B cell (primary cell): ENCODE data around the gene TRPV6. TPM values are rescaled to one million over a fixed set of nuclear protein-coding genes. Genes with fewer than 3 reads are reported as not detected.

Experiments
- ATAC-seq: fragments of 200-7000 bp; cut with Tn5 transposase; one replicate; pipeline ENCODE4 v1.10.0; 2021; ENCODE audit warnings: low read depth, mild to moderate bottlenecking, moderate number of reproducible peaks, moderate library complexity
- CTCF ChIA-PET: fragments of 350-600 bp; sonication (Branson Sonifier 250); formaldehyde crosslinking; loops from one replicate; lab custom pipeline; 2021; ENCODE audit warnings: antibody characterized with exemption, inconsistent platforms; lab: Charles Lee
- POLR2A ChIA-PET: fragments of 350-600 bp; sonication (Branson Sonifier 250); formaldehyde crosslinking; loops from one replicate; lab custom pipeline; 2021; ENCODE audit warnings: antibody characterized with exemption; lab: Charles Lee
- DNase-seq: peaks from one replicate; pipeline ENCODE4 v3.0.0; 2013
- H2AFZ ChIP-seq: 2 replicates; pipeline ENCODE4 v1.6.1; 2012; ENCODE audit warnings: mild to moderate bottlenecking, low read depth, low read length; ENCODE audit not compliant: insufficient read depth, poor library complexity, severe bottlenecking
- H3K27ac ChIP-seq, 2 donors: 1 replicate in 1 of 2; 2 replicates in 1 of 2; pipeline ENCODE4 v1.5.1; 2012 to 2013; ENCODE audit warnings: low read length in 2 of 2, mild to moderate bottlenecking in 2 of 2, moderate library complexity in 1 of 2
- H3K27me3 ChIP-seq, 4 experiments: fragments of 200-600 bp in 1 of 4; sonication (generic) in 1 of 4; replicated peaks in 1 of 4; 1 replicate in 2 of 4; 2 replicates in 2 of 4; pipeline versions ENCODE4 v1.6.1 to v1.7.0; 2013 to 2016; ENCODE audit warnings: low read length in 3 of 4, mild to moderate bottlenecking in 2 of 4, mixed read lengths in 1 of 4, moderate library complexity in 1 of 4; ENCODE audit not compliant: insufficient read depth in 4 of 4, control insufficient read depth in 3 of 4; ENCODE audit errors: control extremely low read depth in 1 of 4
- H3K36me3 ChIP-seq, 2 experiments: replicated peaks in 1 of 2; 1 replicate in 1 of 2; 2 replicates in 1 of 2; pipeline versions ENCODE4 v1.6.1 to v1.7.1; 2013; ENCODE audit warnings: low read length in 1 of 2; ENCODE audit not compliant: insufficient read depth in 2 of 2, control insufficient read depth in 1 of 2; ENCODE audit errors: control extremely low read depth in 1 of 2, extremely low read depth in 1 of 2
- H3K4me1 ChIP-seq, 2 donors: fragments of 200-600 bp in 1 of 2; sonication (generic) in 1 of 2; 1 replicate in 1 of 2; 2 replicates in 1 of 2; pipeline versions ENCODE4 v1.5.1 to v1.6.1; 2013 to 2017; ENCODE audit warnings: low read length in 2 of 2; ENCODE audit not compliant: control insufficient read depth in 2 of 2, insufficient read depth in 2 of 2
- H3K4me2 ChIP-seq: replicated peaks from 2 replicates; pipeline ENCODE3; 2012; ENCODE audit warnings: mild to moderate bottlenecking, low read depth, low read length; ENCODE audit not compliant: poor library complexity, severe bottlenecking
- H3K4me3 ChIP-seq, 5 experiments: fragments of 200-600 bp in 1 of 5; sonication (generic) in 1 of 5; 1 replicate in 3 of 5; 2 replicates in 2 of 5; pipeline versions ENCODE4 v1.5.1 to v1.7.0; 2011 to 2016; ENCODE audit warnings: low read length in 4 of 5, mild to moderate bottlenecking in 4 of 5, low read depth in 2 of 5, control low read depth in 1 of 5, moderate library complexity in 1 of 5; ENCODE audit not compliant: insufficient read depth in 1 of 5; ENCODE audit errors: control extremely low read depth in 1 of 5, extremely low read depth in 1 of 5
- H3K79me2 ChIP-seq: fragments of 200-600 bp; sonication (generic); one replicate; pipeline ENCODE4 v1.6.0; 2016; ENCODE audit warnings: low read length; ENCODE audit not compliant: control insufficient read depth, insufficient read depth
- H3K9ac ChIP-seq: fragments of 200-600 bp; sonication (generic); 2 replicates; pipeline ENCODE4 v1.6.1; 2017; ENCODE audit warnings: mild to moderate bottlenecking, low read length, moderate library complexity
- H3K9me3 ChIP-seq, 3 donors: one replicate each; pipeline versions ENCODE4 v1.6.1 to v1.7.1; 2013; ENCODE audit warnings: low read length in 2 of 3; ENCODE audit not compliant: control insufficient read depth in 2 of 3, insufficient read depth in 1 of 3; ENCODE audit errors: control extremely low read depth in 1 of 3
- H4K20me1 ChIP-seq: 2 replicates; pipeline ENCODE4 v1.6.0; 2012; ENCODE audit warnings: mild to moderate bottlenecking, low read length; ENCODE audit not compliant: insufficient read depth, control insufficient read depth, poor library complexity, severe bottlenecking
- H3K27ac Mint-ChIP-seq: one replicate; pipeline ENCODE4 v1.8.0; 2021; ENCODE audit warnings: mixed read lengths
- H3K27me3 Mint-ChIP-seq: one replicate; pipeline ENCODE4 v1.8.0; 2021; ENCODE audit warnings: mixed read lengths
- H3K4me1 Mint-ChIP-seq: one replicate; pipeline ENCODE4 v1.8.0; 2021; ENCODE audit warnings: mixed read lengths
- H3K4me3 Mint-ChIP-seq: one replicate; pipeline ENCODE4 v1.8.0; 2021; ENCODE audit warnings: mixed read lengths
- H3K9me3 Mint-ChIP-seq: one replicate; pipeline ENCODE4 v1.8.0; 2022; ENCODE audit warnings: mixed read lengths; ENCODE audit not compliant: insufficient read depth
- EZH2 ChIP-seq: IDR thresholded peaks from 2 replicates; pipeline ENCODE4 v1.6.1; 2012; ENCODE audit warnings: borderline replicate concordance, low read depth, mild to moderate bottlenecking, moderate library complexity, low read length; ENCODE audit not compliant: insufficient read depth, poor library complexity, severe bottlenecking
- WGBS: methylation state at CpG from one replicate; pipeline ENCODE4 v1.1.5; 2013; ENCODE audit warnings: missing lambda C conversion rate; ENCODE audit not compliant: insufficient coverage; 5-methylcytosine and 5-hydroxymethylcytosine counted together
- intact Hi-C: fragments of 100-400 bp; cut with micrococcal nuclease; formaldehyde crosslinking; loops from one replicate; pipeline ENCODE4 v1.10.0; 2022
- polyA plus RNA-seq: library from polyadenylated mRNA; depleted of rRNA; stranded (reverse); fragments of >200 nt; gene quantifications from 2 replicates; pipeline ENCODE4 v1.2.3, GENCODE V29; 2012
- total RNA-seq, 2 donors: library from RNA; stranded (reverse); fragments of 120-200 nt in 1 of 2; gene quantifications; 1 replicate in 1 of 2; 2 replicates in 1 of 2; pipeline versions ENCODE4 v1.2.3 to v1.2.4, GENCODE V29; 2013 to 2022
- TF ChIP-seq, protein P1 (sequence below): fragments of 200-600 bp; IDR thresholded peaks from one replicate; pipeline ENCODE4 v1.8.0; 2022; ENCODE audit warnings: antibody characterized with exemption, mild to moderate bottlenecking

TRPV6 gene
- total and polyA plus RNA-seq, 2 donors (not counting 1 experiment from before 2014, with no cell fraction given): not detected

DNA sequence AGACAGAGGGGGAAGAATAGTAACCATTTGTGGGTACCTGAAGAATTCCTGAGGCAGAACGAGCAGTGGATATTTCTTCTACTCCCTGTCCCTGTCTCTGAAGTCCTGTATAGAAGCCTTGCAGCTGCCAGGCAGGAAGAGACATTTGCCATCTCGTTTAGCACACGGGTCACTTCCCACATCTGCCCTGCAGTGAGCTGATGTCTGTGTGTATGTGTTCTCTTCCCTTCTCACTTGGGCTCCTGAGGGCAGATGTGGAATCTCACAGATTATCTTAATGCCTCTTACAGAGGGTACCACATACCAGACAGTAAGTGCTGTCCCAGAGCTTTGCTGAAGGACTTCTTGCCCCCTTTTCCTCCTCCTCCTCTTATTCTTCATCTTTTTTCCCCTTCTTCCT is 14.1 kb upstream of the TRPV6 start:
- no peak overlapping the region for H3K4me2 ChIP-seq
- TF ChIP-seq, protein P1, sequence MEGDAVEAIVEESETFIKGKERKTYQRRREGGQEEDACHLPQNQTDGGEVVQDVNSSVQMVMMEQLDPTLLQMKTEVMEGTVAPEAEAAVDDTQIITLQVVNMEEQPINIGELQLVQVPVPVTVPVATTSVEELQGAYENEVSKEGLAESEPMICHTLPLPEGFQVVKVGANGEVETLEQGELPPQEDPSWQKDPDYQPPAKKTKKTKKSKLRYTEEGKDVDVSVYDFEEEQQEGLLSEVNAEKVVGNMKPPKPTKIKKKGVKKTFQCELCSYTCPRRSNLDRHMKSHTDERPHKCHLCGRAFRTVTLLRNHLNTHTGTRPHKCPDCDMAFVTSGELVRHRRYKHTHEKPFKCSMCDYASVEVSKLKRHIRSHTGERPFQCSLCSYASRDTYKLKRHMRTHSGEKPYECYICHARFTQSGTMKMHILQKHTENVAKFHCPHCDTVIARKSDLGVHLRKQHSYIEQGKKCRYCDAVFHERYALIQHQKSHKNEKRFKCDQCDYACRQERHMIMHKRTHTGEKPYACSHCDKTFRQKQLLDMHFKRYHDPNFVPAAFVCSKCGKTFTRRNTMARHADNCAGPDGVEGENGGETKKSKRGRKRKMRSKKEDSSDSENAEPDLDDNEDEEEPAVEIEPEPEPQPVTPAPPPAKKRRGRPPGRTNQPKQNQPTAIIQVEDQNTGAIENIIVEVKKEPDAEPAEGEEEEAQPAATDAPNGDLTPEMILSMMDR: no peak
- no peak for TF ChIP-seq EZH2
- peaks cover 38% of the 10 kb centered on the region for H3K27me3 Mint-ChIP-seq
- 50% methylated on average over 1 of the region's 3 CpGs for WGBS
- peaks cover 0 to 6% (median 2%) of the 10 kb centered on the region in 4 experiments for H3K27me3 ChIP-seq
- H3K27ac ChIP-seq: no peak overlapping the region
- no peak overlapping the region for H3K9ac ChIP-seq
- H3K4me1 ChIP-seq: no peaks in the 10 kb centered on the region
- no peaks in the 10 kb centered on the region for H4K20me1 ChIP-seq
- no peaks in the 10 kb centered on the region for H3K36me3 ChIP-seq
- ChIA-PET POLR2A (no interaction called here), CTCF (interaction anchor here (1.0 to 2.4 kb wide), 3 partner anchors 11 to 109 kb away, joined by 3 to 7 read pairs (median 3); no protein-coding TSS in a partner anchor)
- H3K9me3 ChIP-seq: peaks cover 0 to 5% (median 0%) of the 10 kb centered on the region in 3 donors
- H3K4me1 Mint-ChIP-seq: no peaks in the 10 kb centered on the region
- H3K4me3 Mint-ChIP-seq: no peak overlapping the region
- no peaks in the 10 kb centered on the region for H3K79me2 ChIP-seq
- no peak overlapping the region for H3K4me3 ChIP-seq
- no peak overlapping the region for H3K27ac Mint-ChIP-seq
- DNase-seq: no peak
- no peak for ATAC-seq
- intact Hi-C loops: no loop called here
- H2AFZ ChIP-seq: no peak overlapping the region
- H3K9me3 Mint-ChIP-seq: no peaks in the 10 kb centered on the region

DNA sequence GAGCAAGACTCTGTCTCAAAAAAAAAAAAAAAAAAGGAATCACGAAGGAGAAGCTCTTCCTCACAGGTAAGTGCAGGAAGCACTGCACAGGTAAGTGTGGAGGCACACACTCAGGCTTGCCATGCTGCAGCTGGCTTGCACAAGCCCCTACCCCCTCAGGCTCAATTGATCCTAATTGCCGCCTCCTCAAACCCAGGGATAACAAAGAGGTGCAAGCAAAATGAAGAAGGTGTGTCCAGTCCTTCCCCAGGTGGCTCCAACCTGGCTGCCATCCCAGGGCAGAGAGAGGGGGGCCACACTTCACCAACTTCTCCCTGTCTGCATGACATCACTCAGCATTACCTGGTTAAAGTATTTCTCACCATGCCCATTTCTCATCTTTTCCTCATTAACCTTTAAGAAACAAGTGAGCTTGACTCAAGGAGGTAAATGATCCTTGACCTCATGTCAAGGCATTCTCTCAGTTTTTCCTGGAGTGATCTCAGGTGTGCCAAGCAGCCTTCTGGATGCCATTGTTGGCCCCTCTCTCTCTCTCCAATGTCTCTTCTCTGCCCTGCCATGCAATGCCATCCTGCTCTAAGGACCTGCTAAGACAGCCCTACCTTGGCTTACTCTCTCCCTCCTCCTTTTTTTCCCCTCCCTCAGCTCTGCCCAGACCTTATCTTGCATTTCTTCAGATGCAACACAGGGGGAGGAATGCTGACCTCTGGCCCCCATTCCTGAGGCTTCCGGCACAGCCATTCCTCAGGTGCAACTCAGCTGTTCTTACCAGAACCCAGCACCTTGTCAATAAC is 13.0 kb upstream of the TRPV6 start:
- CTCF ChIA-PET: interaction anchor here (0.8 to 1.0 kb wide), 3 partner anchors 17 to 317 kb away, joined by 3 to 6 read pairs (median 3); no protein-coding TSS in a partner anchor
- H3K27ac Mint-ChIP-seq: no peak overlapping the region
- 100% methylated on average over 1 of the region's 3 CpGs for WGBS

More for the DNA sequence above, 13.0 kb upstream of the TRPV6 start:
- Histone ChIP-seq H3K27ac (no peak overlapping the region), H3K4me1 (no peaks in the 10 kb centered on the region), H3K27me3 (peaks cover 0 to 6% (median 2%) of the 10 kb centered on the region in 4 experiments), H3K4me3 (no peak overlapping the region), H3K9ac (no peak overlapping the region), H3K36me3 (no peaks in the 10 kb centered on the region), H3K4me2 (no peak overlapping the region), H3K79me2 (no peaks in the 10 kb centered on the region), H2AFZ (no peak overlapping the region), H4K20me1 (no peaks in the 10 kb centered on the region), H3K9me3 (no peaks in the 10 kb centered on the region)
- ATAC-seq: no peak
- Mint-ChIP-seq H3K4me1 (no peaks in the 10 kb centered on the region), H3K4me3 (no peak overlapping the region), H3K27me3 (peaks cover 40% of the 10 kb centered on the region), H3K9me3 (no peaks in the 10 kb centered on the region)
- TF ChIP-seq, protein P1: no peak
- no peak for TF ChIP-seq EZH2
- intact Hi-C loops: no loop called here
- POLR2A ChIA-PET: no interaction called here
- DNase-seq: no peak
